Peyer's patch (tissue), 4 donors: ENCODE data around the gene TMEM14C. TPM values are rescaled to one million over a fixed set of nuclear protein-coding genes. Genes with fewer than 3 reads are reported as not detected.
"Not testable (repeated sequence)": the region's sequence is repeated elsewhere in the genome, so short reads cannot be mapped to it uniquely, and the experiment has no call there.

ENCODE experiments used
- DNase-seq, 3 donors: peaks; one replicate each; pipeline ENCODE4 v3.0.0-alpha.2; 2017 to 2019
- H3K27ac ChIP-seq, 4 donors: fragments of 200-600 bp; sonication (generic); one replicate each; pipeline ENCODE4 v1.5.1; 2016 to 2019
- H3K27me3 ChIP-seq, 2 donors: fragments of 200-600 bp; sonication (generic); one replicate each; pipeline ENCODE4 v1.5.1; 2019
- H3K36me3 ChIP-seq, 3 donors: fragments of 200-600 bp; sonication (generic); one replicate each; pipeline ENCODE4 v1.5.1; 2016 to 2019
- H3K4me1 ChIP-seq, 4 donors: fragments of 200-600 bp; sonication (generic); one replicate each; pipeline ENCODE4 v1.5.1; 2016 to 2019
- H3K4me3 ChIP-seq, 4 donors: fragments of 200-600 bp; sonication (generic); 1 replicate in 3 of 4; 2 replicates in 1 of 4; pipeline ENCODE4 v1.5.1; 2016 to 2019; ENCODE audit warnings: mild to moderate bottlenecking in 1 of 4
- H3K9me3 ChIP-seq, 4 donors: fragments of 200-600 bp; sonication (generic); one replicate each; pipeline ENCODE4 v1.5.1; 2016 to 2019; ENCODE audit warnings: mild to moderate bottlenecking in 1 of 4
- POLR2A ChIP-seq, 2 donors: fragments of 450-650 bp; IDR thresholded peaks; one replicate each; pipeline ENCODE4 v1.5.1; 2017; ENCODE audit warnings: antibody characterized with exemption in 2 of 2, mild to moderate bottlenecking in 2 of 2, moderate library complexity in 2 of 2
- total RNA-seq, 4 donors: library from RNA; depleted of rRNA; stranded (reverse); fragments of >200 nt; gene quantifications; one replicate each; pipeline ENCODE4 v1.1.0, GENCODE V29; 2016
- TF ChIP-seq, protein P1 (sequence below), 6 experiments: fragments of 450-650 bp in 4 of 6; fragments of 200-600 bp in 2 of 6; sonication (generic) in 1 of 6; IDR thresholded peaks; one replicate each; pipeline ENCODE4 v1.5.1; 2017 to 2019; ENCODE audit warnings: antibody characterized with exemption in 6 of 6, mild to moderate bottlenecking in 3 of 6, moderate library complexity in 1 of 6

TMEM14C gene
- total RNA-seq, 4 donors from 2014 or later: 30.5 to 62.5 (median 60.4) TPM

GRCh38 chr6:10719296-10719963, 3.4 kb upstream of the TMEM14C start:
- TF ChIP-seq, protein P1, sequence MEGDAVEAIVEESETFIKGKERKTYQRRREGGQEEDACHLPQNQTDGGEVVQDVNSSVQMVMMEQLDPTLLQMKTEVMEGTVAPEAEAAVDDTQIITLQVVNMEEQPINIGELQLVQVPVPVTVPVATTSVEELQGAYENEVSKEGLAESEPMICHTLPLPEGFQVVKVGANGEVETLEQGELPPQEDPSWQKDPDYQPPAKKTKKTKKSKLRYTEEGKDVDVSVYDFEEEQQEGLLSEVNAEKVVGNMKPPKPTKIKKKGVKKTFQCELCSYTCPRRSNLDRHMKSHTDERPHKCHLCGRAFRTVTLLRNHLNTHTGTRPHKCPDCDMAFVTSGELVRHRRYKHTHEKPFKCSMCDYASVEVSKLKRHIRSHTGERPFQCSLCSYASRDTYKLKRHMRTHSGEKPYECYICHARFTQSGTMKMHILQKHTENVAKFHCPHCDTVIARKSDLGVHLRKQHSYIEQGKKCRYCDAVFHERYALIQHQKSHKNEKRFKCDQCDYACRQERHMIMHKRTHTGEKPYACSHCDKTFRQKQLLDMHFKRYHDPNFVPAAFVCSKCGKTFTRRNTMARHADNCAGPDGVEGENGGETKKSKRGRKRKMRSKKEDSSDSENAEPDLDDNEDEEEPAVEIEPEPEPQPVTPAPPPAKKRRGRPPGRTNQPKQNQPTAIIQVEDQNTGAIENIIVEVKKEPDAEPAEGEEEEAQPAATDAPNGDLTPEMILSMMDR (IDR thresholded peaks at IDR 0.05): no peak
- TF ChIP-seq POLR2A (IDR thresholded peaks at IDR 0.05): no peak
- no peaks in the 10 kb centered on the region for H3K36me3 ChIP-seq
- H3K4me3 ChIP-seq: peak overlapping the region; percentile 44 to 65 (median 60)
- DNase-seq: no peak
- peaks cover 0 to 9% (median 3%) of the 10 kb centered on the region in 4 donors for H3K4me1 ChIP-seq
- H3K27ac ChIP-seq: peak overlapping the region in 3 of 4 donors; percentile 69 to 95 (median 77)
- no peaks in the 10 kb centered on the region for H3K27me3 ChIP-seq
- no peaks in the 10 kb centered on the region for H3K9me3 ChIP-seq

- Histone ChIP-seq H3K36me3 (peaks cover 0 to 1% (median 0%) of the 10 kb centered on the region in 3 donors), H3K9me3 (no peaks in the 10 kb centered on the region), H3K4me3 (peak overlapping the region; percentile 44 to 65 (median 60)), H3K4me1 (peaks cover 0 to 12% (median 3%) of the 10 kb centered on the region in 4 donors), H3K27me3 (no peaks in the 10 kb centered on the region), H3K27ac (peak overlapping the region; percentile 69 to 95 (median 78))
- TF ChIP-seq POLR2A (IDR thresholded peaks at IDR 0.05): no peak
- TF ChIP-seq, protein P1 (IDR thresholded peaks at IDR 0.05): no peak
- no peak for DNase-seq
Observed at GRCh38 chr6:10719964-10720264, 3.0 kb upstream of the TMEM14C start.

DNA sequence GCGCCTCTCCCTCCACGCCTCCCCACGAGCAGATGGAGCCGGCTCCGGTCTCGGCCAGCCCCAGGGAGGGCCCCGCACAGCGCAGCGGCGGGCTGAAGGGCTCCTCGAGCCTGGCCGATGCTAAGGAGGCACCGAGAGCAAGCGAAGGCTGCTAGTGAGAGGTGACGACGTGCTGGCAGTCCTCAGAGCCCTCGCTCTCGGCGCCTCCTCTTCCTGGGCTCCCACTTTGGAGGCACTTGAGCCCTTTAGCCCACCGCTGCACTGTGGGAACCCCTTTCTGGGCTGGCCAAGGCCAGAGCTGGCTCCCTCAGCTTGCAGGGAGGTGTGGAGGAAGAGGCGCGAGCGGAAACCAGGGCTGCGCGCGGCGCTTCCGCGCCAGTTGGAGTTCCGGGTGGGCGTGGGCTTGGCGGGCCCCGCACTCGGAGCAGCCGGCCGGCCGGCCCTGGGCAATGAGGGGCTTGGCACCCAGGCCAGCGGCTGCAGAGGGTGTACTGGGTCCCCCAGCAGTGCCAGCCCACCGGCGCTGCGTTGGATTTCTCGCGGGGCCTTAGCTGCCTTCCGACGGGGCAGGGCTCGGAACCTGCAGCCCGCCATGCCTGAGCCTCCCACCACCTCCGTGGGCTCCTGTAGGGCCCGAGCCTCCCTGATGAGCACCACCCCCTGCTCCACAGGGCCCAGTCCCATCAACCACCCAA, 2.5 kb upstream of the TMEM14C start:
- peak overlapping the region; percentile 69 to 95 (median 78) for H3K27ac ChIP-seq
- no peaks in the 10 kb centered on the region for H3K9me3 ChIP-seq
- H3K4me1 ChIP-seq: peaks cover 0 to 12% (median 3%) of the 10 kb centered on the region in 4 donors
- H3K27me3 ChIP-seq: no peaks in the 10 kb centered on the region
- H3K4me3 ChIP-seq: peak overlapping the region; percentile 44 to 65 (median 60)
- peak; percentile 18 to 40 for TF ChIP-seq POLR2A (IDR thresholded peaks at IDR 0.05)
- TF ChIP-seq, protein P1 (IDR thresholded peaks at IDR 0.05): no peak
- peak; percentile 56 to 76 (median 69) for DNase-seq
- peaks cover 0 to 6% (median 0%) of the 10 kb centered on the region in 3 donors for H3K36me3 ChIP-seq

GRCh38 chr6:10720960-10721849, 1.7 kb upstream of the TMEM14C start:
- not testable (repeated sequence) for H3K9me3 ChIP-seq, DNase-seq, H3K27me3 ChIP-seq
- TF ChIP-seq, protein P1 (IDR thresholded peaks at IDR 0.05): peak in 1 of 6 experiments; percentile 16
- Histone ChIP-seq H3K4me1 (peaks cover 0 to 12% (median 3%) of the 10 kb centered on the region in 4 donors), H3K27ac (peak overlapping the region; percentile 69 to 95 (median 78)), H3K4me3 (peak overlapping the region; percentile 44 to 65 (median 60)), H3K36me3 (peaks cover 0 to 13% (median 0%) of the 10 kb centered on the region in 3 donors)

DNA sequence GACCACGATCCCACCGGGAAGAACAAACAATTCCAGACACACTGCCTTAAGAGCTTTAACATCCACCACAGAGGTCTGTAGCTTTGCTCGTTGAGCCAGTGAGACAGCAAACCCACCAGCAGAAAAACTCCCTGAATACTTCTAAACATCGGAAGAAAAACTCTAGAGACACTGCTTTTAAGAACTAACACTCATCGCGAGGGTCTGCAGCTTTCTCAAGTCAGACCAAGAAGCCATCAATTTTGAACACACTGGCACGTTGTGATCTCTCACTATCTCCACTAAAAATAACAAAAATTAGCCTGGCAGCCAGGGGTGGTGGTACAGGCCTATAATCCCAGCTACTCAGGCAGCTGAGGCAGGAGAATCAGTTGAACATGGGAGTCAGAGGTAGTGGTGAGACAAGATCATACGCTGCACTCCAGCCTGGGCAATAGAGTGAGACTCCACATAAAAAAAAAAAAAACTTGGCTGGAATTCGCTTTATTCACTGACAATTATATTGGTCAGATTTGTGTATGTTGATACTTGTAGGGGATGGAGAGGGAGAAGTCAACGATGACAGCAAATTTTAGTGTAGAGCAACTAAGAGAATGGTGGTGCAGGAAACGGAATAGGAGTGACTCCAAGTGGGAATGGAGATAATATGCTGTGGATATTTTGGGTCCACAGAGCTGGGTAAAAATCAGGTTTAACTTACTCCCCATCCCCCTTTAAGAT, 860 bp upstream of the TMEM14C start:
- Histone ChIP-seq H3K4me1 (peaks cover 0 to 12% (median 3%) of the 10 kb centered on the region in 4 donors), H3K9me3 (no peaks in the 10 kb centered on the region), H3K27me3 (no peaks in the 10 kb centered on the region), H3K36me3 (peaks cover 0 to 16% (median 0%) of the 10 kb centered on the region in 3 donors), H3K27ac (peak overlapping the region; percentile 80 to 95 (median 84)), H3K4me3 (peak overlapping the region; percentile 48 to 68 (median 66))
- TF ChIP-seq, protein P1 (IDR thresholded peaks at IDR 0.05): no peak
- no peak for DNase-seq
